Measurements from ENCODE around the gene SLC66A3. TPM values are rescaled to one million over a fixed set of nuclear protein-coding genes. Genes with fewer than 3 reads are reported as not detected.

SLC66A3 gene
- total RNA-seq, 1 donor from 2014 or later, result 23.3 TPM

GRCh38 chr2:11227595-11227994 is 72.3 kb downstream of the SLC66A3 start:
- Mint-ChIP-seq H3K4me3 (ENCODE audit: unreplicated experiment) (no peak overlapping the region), H3K4me1 (ENCODE audit: unreplicated experiment) (peaks cover 2% of the 10 kb centered on the region), H3K27me3 (ENCODE audit: unreplicated experiment) (no peaks in the 10 kb centered on the region), H3K27ac (ENCODE audit: unreplicated experiment) (no peak overlapping the region), H3K36me3 (ENCODE audit: unreplicated experiment) (peaks cover 8% of the 10 kb centered on the region), H3K9me3 (ENCODE audit: unreplicated experiment) (no peaks in the 10 kb centered on the region)
- DNase-seq (ENCODE audit: extremely low spot score, unreplicated experiment), result no peak
- TF ChIP-seq CTCF (IDR thresholded peaks at IDR 0.05), result no peak

Other genes starting within 250 kb of the SLC66A3 start
- not detected in 2 replicates for gene KCNF1, start 243.5 kb upstream of the SLC66A3 start, total RNA-seq
- gene ROCK2, start 189.2 kb downstream of the SLC66A3 start, total RNA-seq, result 49.6 and 56.4 TPM in 2 replicates

Measured in osteocyte (in vitro differentiated cells).